NCI-H128 (cell line): Measurements from ENCODE around the gene KRT27.
A peak's percentile ranks its signal among the peaks of the same experiment; 100 is the strongest.

ENCODE experiments used
- DNase-seq: peaks from one replicate; lab custom pipeline; 2025; ENCODE audit not compliant: unreplicated experiment; lab: John Stamatoyannopoulos, UW

The KRT27 gene

DNA sequence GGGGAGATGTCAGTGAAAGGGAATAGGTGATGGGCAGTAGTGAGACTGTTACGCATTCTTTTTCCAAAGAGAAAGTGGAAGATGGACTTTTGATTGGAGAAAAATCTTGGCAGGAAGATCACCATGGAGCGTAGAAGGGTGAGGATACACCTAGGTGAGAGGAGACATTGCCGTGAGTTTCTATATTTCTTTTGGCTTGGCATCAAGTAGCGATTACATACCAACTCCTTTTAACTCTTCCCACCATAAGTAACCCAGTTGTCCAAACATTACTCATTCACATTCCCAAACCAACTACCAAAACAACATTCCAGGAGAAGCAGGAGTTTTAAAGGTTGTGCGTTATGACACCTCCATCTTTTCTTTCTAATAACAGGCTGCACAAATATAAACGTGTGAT, 28.1 kb upstream of the KRT27 start:
- no peak for DNase-seq

DNA sequence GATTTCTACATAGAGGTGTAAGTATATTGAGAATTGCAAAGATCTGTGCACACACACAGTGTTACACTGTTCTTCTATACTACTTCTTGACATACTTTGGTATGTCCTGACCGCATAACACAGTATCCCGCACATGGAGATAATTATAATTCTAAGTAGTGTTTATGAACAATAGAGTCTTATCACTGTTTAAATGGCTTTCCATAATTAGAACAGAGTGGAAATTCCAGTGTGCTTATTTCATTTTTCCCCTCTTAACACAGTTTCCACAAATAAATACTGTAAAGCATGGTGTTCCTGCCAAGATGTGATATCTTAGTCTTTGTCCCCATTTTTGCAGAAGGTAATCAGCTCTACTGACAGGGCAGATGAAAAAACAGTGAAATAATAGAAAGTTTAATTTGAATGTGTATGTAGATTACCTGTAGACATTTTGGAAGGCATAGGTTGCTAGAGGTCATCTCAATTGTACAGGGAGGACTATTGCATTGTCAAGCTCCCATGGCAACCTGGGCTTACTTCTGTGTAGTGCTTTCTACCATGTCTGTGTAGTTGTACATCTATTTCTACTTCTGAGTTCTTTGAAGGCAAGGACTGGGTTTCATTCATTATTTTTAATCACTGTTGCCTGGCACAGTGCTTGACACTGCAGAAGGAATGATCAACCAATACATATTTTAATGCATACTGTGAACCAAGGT, 27.5 kb upstream of the KRT27 start:
- no peak for DNase-seq

DNA sequence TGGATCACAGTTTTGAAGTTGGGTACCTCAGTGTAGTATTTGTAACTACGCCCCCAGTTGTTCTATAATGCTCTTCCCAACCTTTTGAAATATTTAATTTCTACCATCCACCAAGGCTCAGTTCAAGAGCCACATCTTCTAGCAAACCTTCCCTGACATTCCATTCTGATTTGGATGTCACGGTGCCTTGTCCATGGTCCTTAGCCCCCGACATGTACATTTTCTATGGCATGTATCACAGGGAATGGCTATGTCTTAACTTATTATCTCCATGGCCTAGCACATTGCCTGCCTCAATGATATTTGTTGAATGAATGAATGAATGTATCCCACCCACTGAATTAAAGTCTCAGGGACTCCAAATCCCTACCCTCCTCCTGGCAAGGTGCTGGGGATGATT, 23.8 kb upstream of the KRT27 start:
- no peak for DNase-seq

- peak; percentile 49 for DNase-seq
These were observed 21.3 kb upstream of the KRT27 start for GRCh38 chr17:40803617-40804082.

DNA sequence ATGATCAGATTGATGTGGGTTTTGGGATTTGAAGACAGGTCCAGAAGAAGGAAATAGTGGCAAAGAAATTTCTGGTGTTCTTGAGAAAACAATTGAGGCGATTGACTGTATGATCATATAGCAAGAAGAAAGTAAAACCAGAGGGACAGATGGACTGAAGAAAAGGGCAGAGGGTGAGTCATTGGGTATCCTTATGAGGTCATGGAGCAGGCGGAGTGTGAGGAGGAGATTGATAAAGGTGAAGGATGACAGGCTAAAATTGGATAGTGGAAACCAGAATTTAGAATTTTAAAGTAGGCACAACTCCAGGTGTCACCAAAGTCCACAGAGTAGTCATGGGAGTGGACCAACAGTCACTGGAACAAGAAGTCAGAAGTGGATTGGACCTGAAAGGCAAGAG, 18.8 kb upstream of the KRT27 start:
- no peak for DNase-seq

DNA sequence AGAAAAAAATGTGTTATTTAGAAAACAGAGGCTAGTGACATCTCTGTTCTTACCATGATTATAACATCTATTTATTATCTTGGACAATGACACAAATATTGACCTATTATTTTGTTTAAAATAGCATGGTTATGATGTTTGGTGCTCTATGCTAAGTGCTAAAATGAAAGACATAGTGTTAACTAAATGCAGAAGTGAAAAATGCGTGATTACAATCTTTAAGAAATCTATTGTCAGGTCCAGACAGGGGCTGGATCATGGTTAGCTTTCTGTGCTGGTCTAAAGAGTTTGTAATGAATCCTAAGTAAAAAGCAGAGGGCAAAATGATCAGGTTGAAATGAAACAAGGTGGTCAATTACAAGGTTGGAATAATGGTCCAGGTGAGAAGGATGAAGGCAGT, 18.0 kb upstream of the KRT27 start:
- DNase-seq = no peak

DNA sequence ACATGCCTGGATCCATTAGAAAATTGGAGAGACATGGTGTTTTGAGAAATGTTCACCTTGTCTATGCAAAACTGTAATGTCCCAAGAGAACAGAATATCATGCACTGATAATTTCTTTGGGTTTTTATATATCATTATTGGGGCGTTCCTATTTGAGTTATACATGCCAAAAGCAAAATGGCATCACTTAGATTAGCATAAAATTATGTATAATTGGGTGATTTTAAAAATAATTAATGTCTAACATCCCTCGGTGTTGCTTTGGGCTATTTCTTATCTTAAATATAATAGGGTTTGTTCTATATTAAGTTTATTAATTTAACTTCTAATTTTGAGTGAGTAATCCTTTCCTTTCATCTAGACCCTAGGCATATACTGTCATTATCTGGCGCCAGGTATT, 17.5 kb upstream of the KRT27 start, which contains the start of gene KRT28:
KRT28 (minus strand) TSS at position 101 of the 400 bp plus-strand sequence; CDS start at position 35, 66 bp downstream.
- no peak for DNase-seq

DNA sequence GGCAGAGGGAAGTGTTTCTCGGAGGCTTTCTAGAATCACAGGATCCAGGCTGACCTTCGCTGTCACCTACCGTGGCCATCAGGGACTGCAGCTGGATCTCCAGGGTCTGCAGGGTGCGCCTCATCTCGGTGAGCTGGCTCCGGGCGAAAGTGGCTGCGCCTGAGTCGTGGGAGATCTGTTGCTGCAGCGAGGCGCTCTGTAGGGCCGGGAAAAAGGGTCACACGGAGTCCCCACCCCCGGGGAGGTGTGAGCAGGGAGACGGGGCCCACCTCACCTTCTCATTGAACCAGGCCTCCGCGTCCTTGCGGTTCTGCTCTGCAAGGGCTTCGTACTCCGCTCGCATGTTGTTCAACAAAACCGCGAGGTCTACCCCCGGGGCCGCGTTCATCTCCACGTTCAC, 14.5 kb upstream of the KRT27 start:
- no peak for DNase-seq

DNA sequence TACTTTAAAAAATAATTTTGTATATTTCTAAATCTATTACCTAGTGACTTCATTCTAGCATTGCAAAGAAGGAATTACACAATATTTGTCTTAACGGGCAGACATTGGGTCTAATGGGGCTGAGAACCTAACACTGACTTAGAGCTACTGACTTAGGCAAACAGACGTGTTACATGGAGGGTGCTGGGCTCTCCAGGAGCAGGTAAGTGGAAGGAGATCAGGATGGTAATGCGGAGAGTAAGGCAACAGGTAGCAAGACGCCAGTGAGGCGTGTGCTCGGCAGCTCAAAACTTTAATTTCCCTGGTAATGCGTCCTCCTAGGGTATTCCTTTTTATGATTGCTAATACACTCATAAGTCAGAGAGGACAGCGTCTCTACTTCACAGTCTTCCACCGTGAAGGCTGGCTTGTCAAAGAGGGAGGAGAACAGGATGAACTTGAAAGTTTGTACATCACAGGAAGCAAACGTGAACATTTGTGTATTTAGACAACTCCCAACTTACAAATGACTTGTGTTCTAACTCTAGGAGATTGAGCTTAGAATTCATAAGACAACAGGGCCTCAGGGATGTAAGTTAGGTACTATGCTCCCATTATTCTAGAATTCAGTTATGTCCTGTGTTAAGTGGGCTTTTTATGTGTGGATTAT, 12.8 kb upstream of the KRT27 start:
- DNase-seq = no peak

GRCh38 chr17:40794466-40794865, 12.1 kb upstream of the KRT27 start:
- DNase-seq = no peak

DNA sequence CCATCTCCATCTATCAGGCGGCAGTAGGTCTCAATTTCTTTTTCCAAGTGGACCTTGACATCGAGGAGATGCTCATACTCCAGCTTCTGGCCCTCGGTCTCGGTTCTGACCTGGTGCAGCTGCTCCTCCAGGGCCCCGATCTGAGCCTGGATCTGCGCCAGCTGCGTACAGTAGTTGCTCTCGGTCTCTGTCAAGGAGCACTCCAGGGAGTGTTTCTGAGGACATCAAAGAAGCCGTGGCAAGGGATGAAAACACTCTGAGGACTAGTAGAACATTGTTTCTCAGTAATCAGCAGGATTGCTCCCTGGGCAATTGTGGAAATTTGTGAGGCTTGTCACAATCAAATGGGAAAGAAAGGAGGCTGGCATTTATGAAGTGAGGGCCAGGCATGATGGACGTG, 11.5 kb upstream of the KRT27 start:
- no peak for DNase-seq

DNA sequence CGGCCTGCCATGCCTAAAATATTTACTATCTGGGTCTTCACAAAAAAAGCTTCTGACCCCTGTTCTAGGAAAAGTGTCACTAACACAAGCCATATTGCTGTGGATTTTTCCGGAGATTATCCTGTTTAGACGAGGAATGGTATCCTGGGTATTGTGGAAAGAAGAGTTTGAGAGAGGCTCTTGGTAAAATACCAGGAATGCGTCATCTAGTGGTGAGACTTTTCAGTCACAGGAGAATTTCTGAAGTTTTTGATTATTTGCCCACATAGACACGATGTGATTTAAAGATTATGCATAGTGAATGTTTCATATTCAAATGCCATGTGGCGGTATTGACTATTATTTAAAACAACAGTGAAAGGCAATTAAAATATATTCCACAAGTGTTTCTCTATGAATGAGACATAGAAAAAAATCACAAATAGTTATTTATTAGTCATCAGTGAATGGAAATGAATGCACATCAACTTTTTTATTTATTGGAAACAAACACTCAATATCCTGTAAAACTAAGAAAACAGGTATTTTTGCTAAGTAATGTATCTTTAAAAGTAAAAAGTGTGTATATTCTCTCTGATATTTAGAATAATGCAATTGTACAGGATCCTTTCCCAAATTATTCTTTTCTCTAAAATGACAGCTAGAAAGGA, 9.6 kb upstream of the KRT27 start:
- DNase-seq = no peak

- DNase-seq = no peak
These were observed 8.8 kb upstream of the KRT27 start for GRCh38 chr17:40791111-40791510.

DNA sequence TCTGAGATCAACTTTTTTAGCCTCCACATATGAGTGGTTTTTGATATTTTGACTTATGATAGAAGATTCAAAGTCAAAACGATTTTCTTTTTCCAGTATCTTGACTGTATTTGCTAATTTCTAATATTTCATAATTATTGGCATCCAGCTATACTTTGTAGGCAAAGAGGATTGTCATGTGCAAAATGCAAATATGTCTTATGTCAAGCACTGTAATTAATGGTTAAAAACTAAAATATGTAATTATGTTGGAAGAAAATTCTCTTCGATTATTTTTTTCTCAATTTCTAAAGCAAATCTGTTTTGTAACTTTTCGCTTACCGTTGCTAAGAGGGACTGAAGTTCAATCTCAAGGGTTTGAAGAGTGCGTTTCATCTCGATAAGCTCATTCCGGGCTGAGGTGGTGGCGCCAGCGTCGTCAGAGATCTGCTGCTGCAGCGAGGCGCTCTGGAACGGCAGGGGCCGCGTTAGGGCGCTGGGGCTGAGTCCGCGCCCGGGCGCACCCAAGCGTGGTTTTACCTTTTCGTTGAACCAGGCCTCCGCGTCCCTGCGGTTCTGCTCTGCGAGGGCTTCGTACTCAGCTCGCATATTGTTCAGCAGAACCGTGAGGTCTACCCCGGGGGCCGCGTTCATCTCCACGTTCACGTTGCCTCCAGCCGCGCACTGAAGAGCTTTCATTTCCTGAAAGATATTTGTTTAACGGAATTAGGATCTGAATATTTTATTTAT, 3.0 kb downstream of the KRT27 start:
- DNase-seq = no peak

GRCh38 chr17:40778461-40778860, 3.9 kb downstream of the KRT27 start:
- no peak for DNase-seq

DNA sequence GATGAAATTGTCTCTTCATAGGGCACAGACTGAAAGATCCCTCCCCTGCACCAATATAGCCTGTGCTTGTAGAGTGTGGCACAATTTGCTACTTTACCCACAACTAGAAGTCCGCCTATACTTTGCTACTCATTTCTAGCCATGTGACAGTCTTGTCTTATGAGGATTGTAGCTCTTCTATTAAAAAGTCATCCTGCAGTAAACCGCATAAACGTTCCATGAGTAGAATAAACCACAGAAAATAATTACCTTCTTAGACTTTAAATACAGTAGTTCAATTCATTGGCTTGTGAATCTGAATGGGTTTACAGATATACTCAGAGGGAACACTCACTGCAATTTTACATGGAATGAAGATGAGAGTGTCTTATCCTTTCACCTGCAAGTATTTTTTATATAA, 4.4 kb downstream of the KRT27 start:
- DNase-seq = no peak

DNA sequence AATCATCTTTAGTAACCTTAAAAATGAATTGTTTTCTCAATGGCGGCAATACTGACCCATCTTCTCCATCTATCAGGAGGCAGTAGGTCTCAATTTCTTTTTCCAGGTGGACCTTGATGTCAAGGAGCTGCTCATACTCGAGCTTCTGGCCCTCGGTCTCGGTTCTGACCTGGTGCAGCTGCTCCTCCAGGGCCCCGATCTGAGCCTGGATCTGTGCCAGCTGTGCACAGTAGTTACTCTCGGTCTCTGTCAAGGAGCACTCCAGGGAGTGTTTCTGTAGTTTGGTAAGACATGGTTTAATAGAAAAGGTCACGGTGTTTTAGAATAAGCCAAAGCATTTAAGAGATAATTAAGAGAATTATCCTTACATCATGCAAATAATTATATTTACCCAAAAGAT, 4.9 kb downstream of the KRT27 start:
- no peak for DNase-seq

DNA sequence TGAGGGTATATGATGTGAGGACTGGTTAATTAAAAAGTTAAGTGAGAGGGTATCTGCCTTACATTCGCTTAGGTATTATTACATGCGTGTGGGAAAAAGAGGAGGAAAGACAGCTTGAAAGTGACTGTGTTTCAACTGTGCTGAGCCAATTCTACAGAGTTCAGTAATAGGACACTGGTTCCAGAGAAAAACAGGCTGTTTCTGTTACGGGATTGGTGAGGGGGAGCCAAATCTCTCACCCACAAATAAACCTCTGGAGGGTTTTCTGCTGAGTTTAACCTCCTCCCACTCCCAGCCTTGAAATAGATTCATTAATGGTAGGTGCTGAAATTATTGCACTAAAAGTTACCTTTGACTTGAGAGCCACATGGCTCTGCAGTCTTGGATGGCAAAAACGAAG, 6.4 kb downstream of the KRT27 start:
- DNase-seq = no peak

DNA sequence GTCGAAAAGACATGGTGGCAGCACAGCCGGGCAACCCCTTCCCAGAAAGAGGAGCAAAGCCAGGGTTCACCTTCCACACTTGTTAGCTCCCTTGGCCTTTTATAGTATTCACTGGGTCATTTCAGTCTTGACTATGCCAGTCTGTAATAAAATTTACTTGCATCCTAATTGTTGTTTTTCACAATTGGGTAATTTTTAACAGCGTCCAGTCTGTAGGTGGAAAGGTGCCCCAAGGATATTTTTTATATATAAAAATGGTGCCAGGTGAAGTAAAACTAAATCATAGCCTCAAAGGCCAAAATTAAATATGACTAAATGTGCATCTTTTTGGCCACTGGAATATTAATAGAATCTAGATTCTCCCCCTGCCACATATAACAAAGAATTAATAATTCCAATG, 10.2 kb downstream of the KRT27 start, which contains the start of gene KRT26:
KRT26 (minus strand) TSS at position 101 of the 400 bp plus-strand sequence; CDS start at position 13, 88 bp downstream.
- DNase-seq = no peak

DNA sequence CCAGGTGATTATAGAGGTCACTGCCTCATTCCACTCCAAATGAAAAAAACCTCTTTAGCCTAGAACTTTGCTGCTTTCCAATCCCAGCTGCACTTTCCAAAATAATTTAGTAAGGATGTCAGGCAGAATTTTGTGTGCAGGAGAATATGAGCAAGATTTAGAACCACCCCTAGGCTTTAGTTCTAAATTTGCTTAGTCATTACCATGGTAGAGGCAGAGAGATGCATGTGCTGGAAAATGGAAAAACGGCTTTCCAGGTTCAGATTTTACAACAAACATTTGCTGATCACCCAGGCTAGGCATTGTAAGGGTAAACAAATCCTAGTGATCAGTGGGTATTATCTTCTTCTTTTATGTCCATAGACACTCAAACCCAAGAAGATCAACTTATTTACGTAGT, 16.7 kb downstream of the KRT27 start:
- no peak for DNase-seq

DNA sequence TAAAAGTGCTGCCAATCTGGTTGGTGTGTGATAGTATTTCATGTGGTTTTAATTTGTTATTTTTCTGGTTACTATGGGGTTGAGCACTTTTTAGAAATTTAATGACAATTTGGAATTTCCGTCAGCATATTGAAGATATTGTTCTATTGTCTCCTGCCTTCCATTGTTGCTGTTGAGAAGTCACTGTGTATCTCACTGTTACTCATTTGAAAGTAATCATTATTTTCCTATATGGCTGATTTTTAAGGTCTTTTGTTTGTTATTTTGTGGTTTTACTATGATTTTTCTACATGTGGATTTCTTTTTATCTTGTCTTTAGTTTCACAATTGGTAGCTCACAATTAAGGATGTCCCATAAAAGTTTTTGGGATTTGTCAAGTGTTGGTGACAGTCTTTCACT, 18.6 kb downstream of the KRT27 start:
- no peak for DNase-seq
